Hepatocyte (in vitro differentiated cells): ENCODE measurements around the gene LRBA.

Experiments used
- EZH2 ChIP-seq: fragments of 200-600 bp; sonication (generic); IDR thresholded peaks from 2 replicates; pipeline ENCODE4 v1.6.1; 2016; ENCODE audit warnings: antibody characterized with exemption, mild to moderate bottlenecking, borderline replicate concordance
- TF ChIP-seq, protein P1 (sequence below): fragments of 200-600 bp; sonication (generic); IDR thresholded peaks from 2 replicates; pipeline ENCODE4 v1.5.1; 2016; ENCODE audit warnings: antibody characterized with exemption, mild to moderate bottlenecking; ENCODE audit not compliant: poor library complexity

DNA sequence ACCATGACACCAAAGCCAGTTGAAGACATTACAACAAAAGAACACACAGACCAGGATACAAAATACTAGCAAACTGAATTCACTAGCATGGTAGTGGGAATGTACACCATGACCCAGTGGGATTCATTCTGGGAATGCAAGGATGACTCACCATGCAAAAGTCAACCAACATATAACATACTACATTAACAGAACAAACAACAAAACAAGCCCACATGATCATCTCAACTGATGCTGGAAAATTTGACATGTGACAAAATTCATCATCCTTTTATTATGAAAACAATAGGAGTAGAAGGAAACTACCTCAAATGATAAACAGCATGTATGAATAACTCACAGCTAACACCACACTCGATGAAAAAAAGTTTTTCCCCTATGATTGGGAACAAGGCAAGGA lies 746.6 kb downstream of the LRBA start:
- TF ChIP-seq, protein P1, sequence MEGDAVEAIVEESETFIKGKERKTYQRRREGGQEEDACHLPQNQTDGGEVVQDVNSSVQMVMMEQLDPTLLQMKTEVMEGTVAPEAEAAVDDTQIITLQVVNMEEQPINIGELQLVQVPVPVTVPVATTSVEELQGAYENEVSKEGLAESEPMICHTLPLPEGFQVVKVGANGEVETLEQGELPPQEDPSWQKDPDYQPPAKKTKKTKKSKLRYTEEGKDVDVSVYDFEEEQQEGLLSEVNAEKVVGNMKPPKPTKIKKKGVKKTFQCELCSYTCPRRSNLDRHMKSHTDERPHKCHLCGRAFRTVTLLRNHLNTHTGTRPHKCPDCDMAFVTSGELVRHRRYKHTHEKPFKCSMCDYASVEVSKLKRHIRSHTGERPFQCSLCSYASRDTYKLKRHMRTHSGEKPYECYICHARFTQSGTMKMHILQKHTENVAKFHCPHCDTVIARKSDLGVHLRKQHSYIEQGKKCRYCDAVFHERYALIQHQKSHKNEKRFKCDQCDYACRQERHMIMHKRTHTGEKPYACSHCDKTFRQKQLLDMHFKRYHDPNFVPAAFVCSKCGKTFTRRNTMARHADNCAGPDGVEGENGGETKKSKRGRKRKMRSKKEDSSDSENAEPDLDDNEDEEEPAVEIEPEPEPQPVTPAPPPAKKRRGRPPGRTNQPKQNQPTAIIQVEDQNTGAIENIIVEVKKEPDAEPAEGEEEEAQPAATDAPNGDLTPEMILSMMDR, result no peak
- no peak for TF ChIP-seq EZH2
